Hematopoietic multipotent progenitor cell treated with erythropoietin and hydrocortisone succinate and interleukin-3 and kit ligand, for 15 days (in vitro differentiated cells): ENCODE measurements around the gene EGF.

Source experiments
- DNase-seq: peaks from one replicate; pipeline ENCODE4 v3.0.0-alpha.2; 2015; ENCODE audit warnings: low spot score

The EGF gene

GRCh38 chr4:109962401-109962800 is 49.7 kb downstream of the EGF start:
- DNase-seq = no peak

- no peak for DNase-seq
These were observed 54.3 kb downstream of the EGF start for GRCh38 chr4:109966891-109967481.

GRCh38 chr4:109967798-109968520 is 55.3 kb downstream of the EGF start:
- no peak for DNase-seq

GRCh38 chr4:109969087-109969486 is 56.4 kb downstream of the EGF start:
- no peak for DNase-seq

- no peak for DNase-seq
These were observed 57.2 kb downstream of the EGF start for GRCh38 chr4:109969919-109970318.

GRCh38 chr4:109972786-109973528 is 60.3 kb downstream of the EGF start:
- no peak for DNase-seq

GRCh38 chr4:109973529-109973905 is 60.8 kb downstream of the EGF start:
- no peak for DNase-seq

GRCh38 chr4:109976189-109976588 is 63.5 kb downstream of the EGF start:
- no peak for DNase-seq

- peak; percentile 29 for DNase-seq
These were observed 65.3 kb downstream of the EGF start for GRCh38 chr4:109977854-109978501.

- no peak for DNase-seq
These were observed 66.2 kb downstream of the EGF start for GRCh38 chr4:109978704-109979454.

GRCh38 chr4:109979920-109980717 is 67.4 kb downstream of the EGF start:
- no peak for DNase-seq

GRCh38 chr4:109981936-109982335 is 69.3 kb downstream of the EGF start:
- DNase-seq = no peak

GRCh38 chr4:109982521-109982920 is 69.8 kb downstream of the EGF start:
- DNase-seq = no peak

- no peak for DNase-seq
These were observed 73.6 kb downstream of the EGF start for GRCh38 chr4:109985993-109986974.

GRCh38 chr4:109989044-109989443 is 76.4 kb downstream of the EGF start:
- no peak for DNase-seq

- DNase-seq = no peak
These were observed 76.9 kb downstream of the EGF start for GRCh38 chr4:109989618-109990017.

GRCh38 chr4:109990261-109991257 is 77.9 kb downstream of the EGF start:
- DNase-seq = no peak

GRCh38 chr4:109993116-109993515 is 80.4 kb downstream of the EGF start:
- no peak for DNase-seq

GRCh38 chr4:109994415-109994827 is 81.7 kb downstream of the EGF start:
- DNase-seq = no peak
